ENCODE measurements around the gene S100A10. TPM values are rescaled to one million over a fixed set of nuclear protein-coding genes. Genes with fewer than 3 reads are reported as not detected.

Gene S100A10
- total RNA-seq, 3 donors from 2014 or later (not counting 1 experiment from before 2014, with no cell fraction given): 142 to 200 (median 183) TPM

GRCh38 chr1:151989211-151989862 is 4.3 kb downstream of the S100A10 start:
- no peaks in the 10 kb centered on the region for H3K36me3 Mint-ChIP-seq
- DNase-seq: no peak
- TF ChIP-seq CTCF (IDR thresholded peaks at IDR 0.05): no peak
- no peaks in the 10 kb centered on the region for H3K27me3 ChIP-seq (ENCODE audit: control insufficient read depth, insufficient read depth, low read length)
- H3K4me1 ChIP-seq (ENCODE audit: control insufficient read depth, insufficient read depth, low read length): peaks cover 40% of the 10 kb centered on the region
- H3K36me3 ChIP-seq (ENCODE audit: control insufficient read depth, insufficient read depth, low read length): peaks cover 19% of the 10 kb centered on the region
- H3K27me3 Mint-ChIP-seq (ENCODE audit: low read depth in 2 of 2): no peaks in the 10 kb centered on the region
- H3K4me3 ChIP-seq (ENCODE audit: low read length): no peak overlapping the region
- H3K9me3 Mint-ChIP-seq: no peaks in the 10 kb centered on the region
- H3K4me1 Mint-ChIP-seq: peaks cover 51 to 75% of the 10 kb centered on the region in 2 donors
- ATAC-seq: no peak
- intact Hi-C loops (cut with micrococcal nuclease): no loop called here
- 71% methylated on average over 5 of the region's 6 CpGs for WGBS (ENCODE audit: insufficient coverage)
- H3K27ac Mint-ChIP-seq: peak overlapping the region; percentile 18 to 96
- no peak overlapping the region for H3K4me3 Mint-ChIP-seq
- H3K9me3 ChIP-seq (ENCODE audit: control insufficient read depth, insufficient read depth, low read length): no peaks in the 10 kb centered on the region
- H3K27ac ChIP-seq (ENCODE audit: low read length): peak overlapping the region; percentile 12

GRCh38 chr1:151988405-151988923 is 5.2 kb downstream of the S100A10 start:
- H3K27me3 Mint-ChIP-seq (ENCODE audit: low read depth in 2 of 2): no peaks in the 10 kb centered on the region
- no peaks in the 10 kb centered on the region for H3K9me3 Mint-ChIP-seq
- H3K36me3 Mint-ChIP-seq: no peaks in the 10 kb centered on the region
- H3K4me3 Mint-ChIP-seq: no peak overlapping the region
- intact Hi-C loops (cut with micrococcal nuclease): no loop called here
- ATAC-seq (no peak), DNase-seq (no peak)
- H3K9me3 ChIP-seq (ENCODE audit: control insufficient read depth, insufficient read depth, low read length): no peaks in the 10 kb centered on the region
- H3K4me1 Mint-ChIP-seq: peaks cover 60 to 78% of the 10 kb centered on the region in 2 donors
- H3K4me3 ChIP-seq (ENCODE audit: low read length): no peak overlapping the region
- H3K27ac Mint-ChIP-seq: peak overlapping the region; percentile 18 to 96
- H3K4me1 ChIP-seq (ENCODE audit: control insufficient read depth, insufficient read depth, low read length): peaks cover 44% of the 10 kb centered on the region
- H3K36me3 ChIP-seq (ENCODE audit: control insufficient read depth, insufficient read depth, low read length): peaks cover 26% of the 10 kb centered on the region
- H3K27me3 ChIP-seq (ENCODE audit: control insufficient read depth, insufficient read depth, low read length): no peaks in the 10 kb centered on the region
- TF ChIP-seq CTCF (IDR thresholded peaks at IDR 0.05): no peak
- no peak overlapping the region for H3K27ac ChIP-seq (ENCODE audit: low read length)
- WGBS (ENCODE audit: insufficient coverage): 92% methylated on average over 2 of the region's 2 CpGs

- no peak overlapping the region for H3K4me3 ChIP-seq (ENCODE audit: low read length)
- intact Hi-C loops (cut with micrococcal nuclease): no loop called here
- Mint-ChIP-seq H3K4me1 (peaks cover 56 to 67% of the 10 kb centered on the region in 2 donors), H3K27ac (no peak overlapping the region), H3K36me3 (peaks cover 14% of the 10 kb centered on the region), H3K27me3 (ENCODE audit: low read depth in 2 of 2) (no peaks in the 10 kb centered on the region), H3K4me3 (no peak overlapping the region), H3K9me3 (no peaks in the 10 kb centered on the region)
- H3K27me3 ChIP-seq (ENCODE audit: control insufficient read depth, insufficient read depth, low read length): no peaks in the 10 kb centered on the region
- DNase-seq (no peak), ATAC-seq (no peak)
- no peaks in the 10 kb centered on the region for H3K9me3 ChIP-seq (ENCODE audit: control insufficient read depth, insufficient read depth, low read length)
- no peak for TF ChIP-seq CTCF (IDR thresholded peaks at IDR 0.05)
- H3K4me1 ChIP-seq (ENCODE audit: control insufficient read depth, insufficient read depth, low read length): peaks cover 28% of the 10 kb centered on the region
- WGBS (ENCODE audit: insufficient coverage): 94% methylated on average over 6 of the region's 8 CpGs
- no peak overlapping the region for H3K27ac ChIP-seq (ENCODE audit: low read length)
- peaks cover 40% of the 10 kb centered on the region for H3K36me3 ChIP-seq (ENCODE audit: control insufficient read depth, insufficient read depth, low read length)
Measured at GRCh38 chr1:151986501-151987190, 7.0 kb downstream of the S100A10 start.

Measured in natural killer cell (primary cell).